HL-60 (cell line): ENCODE measurements around the gene DMBT1.

Source experiments
- TF ChIP-seq, protein P1 (sequence below): IDR thresholded peaks from one replicate; pipeline ENCODE4 v1.5.1; 2011; ENCODE audit warnings: low read length, control low read depth, inconsistent platforms; ENCODE audit not compliant: insufficient read depth
- TF ChIP-seq, protein P2 (sequence below): IDR thresholded peaks from 2 replicates; pipeline ENCODE4 v1.6.1; 2012; ENCODE audit warnings: low read depth; ENCODE audit not compliant: insufficient replicate concordance

DNA sequence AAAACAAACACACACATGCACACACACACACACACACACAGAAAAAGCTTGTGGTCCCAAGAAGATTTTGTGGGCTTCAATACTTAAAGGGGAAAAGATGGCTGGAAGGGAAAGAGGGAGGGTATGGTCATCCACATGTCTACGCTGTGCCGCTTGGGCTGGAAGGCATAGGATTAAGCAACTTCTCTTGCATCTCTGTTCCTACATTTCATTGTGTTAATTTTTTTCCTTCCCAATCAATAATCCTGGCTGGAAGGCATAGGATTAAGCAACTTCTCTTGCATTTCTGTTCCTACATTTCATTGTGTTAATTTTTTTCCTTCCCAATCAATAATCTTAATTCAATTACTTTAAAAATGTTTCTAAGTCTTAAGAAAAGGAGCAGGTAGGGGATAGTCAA is 108.5 kb downstream of the DMBT1 start:
- TF ChIP-seq, protein P1, sequence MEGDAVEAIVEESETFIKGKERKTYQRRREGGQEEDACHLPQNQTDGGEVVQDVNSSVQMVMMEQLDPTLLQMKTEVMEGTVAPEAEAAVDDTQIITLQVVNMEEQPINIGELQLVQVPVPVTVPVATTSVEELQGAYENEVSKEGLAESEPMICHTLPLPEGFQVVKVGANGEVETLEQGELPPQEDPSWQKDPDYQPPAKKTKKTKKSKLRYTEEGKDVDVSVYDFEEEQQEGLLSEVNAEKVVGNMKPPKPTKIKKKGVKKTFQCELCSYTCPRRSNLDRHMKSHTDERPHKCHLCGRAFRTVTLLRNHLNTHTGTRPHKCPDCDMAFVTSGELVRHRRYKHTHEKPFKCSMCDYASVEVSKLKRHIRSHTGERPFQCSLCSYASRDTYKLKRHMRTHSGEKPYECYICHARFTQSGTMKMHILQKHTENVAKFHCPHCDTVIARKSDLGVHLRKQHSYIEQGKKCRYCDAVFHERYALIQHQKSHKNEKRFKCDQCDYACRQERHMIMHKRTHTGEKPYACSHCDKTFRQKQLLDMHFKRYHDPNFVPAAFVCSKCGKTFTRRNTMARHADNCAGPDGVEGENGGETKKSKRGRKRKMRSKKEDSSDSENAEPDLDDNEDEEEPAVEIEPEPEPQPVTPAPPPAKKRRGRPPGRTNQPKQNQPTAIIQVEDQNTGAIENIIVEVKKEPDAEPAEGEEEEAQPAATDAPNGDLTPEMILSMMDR, result no peak
- TF ChIP-seq, protein P2, sequence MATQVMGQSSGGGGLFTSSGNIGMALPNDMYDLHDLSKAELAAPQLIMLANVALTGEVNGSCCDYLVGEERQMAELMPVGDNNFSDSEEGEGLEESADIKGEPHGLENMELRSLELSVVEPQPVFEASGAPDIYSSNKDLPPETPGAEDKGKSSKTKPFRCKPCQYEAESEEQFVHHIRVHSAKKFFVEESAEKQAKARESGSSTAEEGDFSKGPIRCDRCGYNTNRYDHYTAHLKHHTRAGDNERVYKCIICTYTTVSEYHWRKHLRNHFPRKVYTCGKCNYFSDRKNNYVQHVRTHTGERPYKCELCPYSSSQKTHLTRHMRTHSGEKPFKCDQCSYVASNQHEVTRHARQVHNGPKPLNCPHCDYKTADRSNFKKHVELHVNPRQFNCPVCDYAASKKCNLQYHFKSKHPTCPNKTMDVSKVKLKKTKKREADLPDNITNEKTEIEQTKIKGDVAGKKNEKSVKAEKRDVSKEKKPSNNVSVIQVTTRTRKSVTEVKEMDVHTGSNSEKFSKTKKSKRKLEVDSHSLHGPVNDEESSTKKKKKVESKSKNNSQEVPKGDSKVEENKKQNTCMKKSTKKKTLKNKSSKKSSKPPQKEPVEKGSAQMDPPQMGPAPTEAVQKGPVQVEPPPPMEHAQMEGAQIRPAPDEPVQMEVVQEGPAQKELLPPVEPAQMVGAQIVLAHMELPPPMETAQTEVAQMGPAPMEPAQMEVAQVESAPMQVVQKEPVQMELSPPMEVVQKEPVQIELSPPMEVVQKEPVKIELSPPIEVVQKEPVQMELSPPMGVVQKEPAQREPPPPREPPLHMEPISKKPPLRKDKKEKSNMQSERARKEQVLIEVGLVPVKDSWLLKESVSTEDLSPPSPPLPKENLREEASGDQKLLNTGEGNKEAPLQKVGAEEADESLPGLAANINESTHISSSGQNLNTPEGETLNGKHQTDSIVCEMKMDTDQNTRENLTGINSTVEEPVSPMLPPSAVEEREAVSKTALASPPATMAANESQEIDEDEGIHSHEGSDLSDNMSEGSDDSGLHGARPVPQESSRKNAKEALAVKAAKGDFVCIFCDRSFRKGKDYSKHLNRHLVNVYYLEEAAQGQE, result no peak
